ENCODE measurements around the gene FOXO3.
"Not testable (repeated sequence)": the region's sequence is repeated elsewhere in the genome, so short reads cannot be mapped to it uniquely, and the experiment has no call there.

FOXO3 gene

DNA sequence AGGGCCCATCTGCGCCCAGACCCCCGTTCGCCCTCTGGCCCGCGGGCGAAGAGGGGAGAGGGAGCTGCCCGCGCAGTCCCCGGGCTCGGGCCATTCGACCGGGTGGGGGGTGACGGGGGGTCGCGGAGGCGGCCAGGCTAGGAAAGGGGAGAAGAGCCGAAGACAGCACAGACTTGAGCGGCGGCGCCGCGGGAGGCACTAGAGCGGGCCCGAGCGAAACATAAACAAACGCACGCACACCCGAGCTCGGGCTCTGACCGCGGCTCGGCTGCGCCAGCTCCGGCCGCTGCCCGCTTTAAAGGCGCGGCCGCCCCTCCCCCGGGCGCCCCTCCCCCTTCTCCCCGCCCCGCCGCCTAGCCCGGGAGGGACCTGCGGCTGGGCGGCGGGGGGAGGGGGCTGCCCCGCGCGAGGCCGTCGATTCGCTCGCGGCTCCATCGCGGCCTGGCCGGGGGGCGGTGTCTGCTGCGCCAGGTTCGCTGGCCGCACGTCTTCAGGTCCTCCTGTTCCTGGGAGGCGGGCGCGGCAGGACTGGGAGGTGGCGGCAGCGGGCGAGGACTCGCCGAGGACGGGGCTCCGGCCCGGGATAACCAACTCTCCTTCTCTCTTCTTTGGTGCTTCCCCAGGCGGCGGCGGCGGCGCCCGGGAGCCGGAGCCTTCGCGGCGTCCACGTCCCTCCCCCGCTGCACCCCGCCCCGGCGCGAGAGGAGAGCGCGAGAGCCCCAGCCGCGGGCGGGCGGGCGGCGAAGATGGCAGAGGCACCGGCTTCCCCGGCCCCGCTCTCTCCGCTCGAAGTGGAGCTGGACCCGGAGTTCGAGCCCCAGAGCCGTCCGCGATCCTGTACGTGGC, at the start of gene FOXO3:
FOXO3 (plus strand) TSS at position 455 of the 846 bp plus-strand sequence; CDS start at position 747, 292 bp downstream.
- peak; percentile 92 for DNase-seq (ENCODE audit: low spot score)

DNA sequence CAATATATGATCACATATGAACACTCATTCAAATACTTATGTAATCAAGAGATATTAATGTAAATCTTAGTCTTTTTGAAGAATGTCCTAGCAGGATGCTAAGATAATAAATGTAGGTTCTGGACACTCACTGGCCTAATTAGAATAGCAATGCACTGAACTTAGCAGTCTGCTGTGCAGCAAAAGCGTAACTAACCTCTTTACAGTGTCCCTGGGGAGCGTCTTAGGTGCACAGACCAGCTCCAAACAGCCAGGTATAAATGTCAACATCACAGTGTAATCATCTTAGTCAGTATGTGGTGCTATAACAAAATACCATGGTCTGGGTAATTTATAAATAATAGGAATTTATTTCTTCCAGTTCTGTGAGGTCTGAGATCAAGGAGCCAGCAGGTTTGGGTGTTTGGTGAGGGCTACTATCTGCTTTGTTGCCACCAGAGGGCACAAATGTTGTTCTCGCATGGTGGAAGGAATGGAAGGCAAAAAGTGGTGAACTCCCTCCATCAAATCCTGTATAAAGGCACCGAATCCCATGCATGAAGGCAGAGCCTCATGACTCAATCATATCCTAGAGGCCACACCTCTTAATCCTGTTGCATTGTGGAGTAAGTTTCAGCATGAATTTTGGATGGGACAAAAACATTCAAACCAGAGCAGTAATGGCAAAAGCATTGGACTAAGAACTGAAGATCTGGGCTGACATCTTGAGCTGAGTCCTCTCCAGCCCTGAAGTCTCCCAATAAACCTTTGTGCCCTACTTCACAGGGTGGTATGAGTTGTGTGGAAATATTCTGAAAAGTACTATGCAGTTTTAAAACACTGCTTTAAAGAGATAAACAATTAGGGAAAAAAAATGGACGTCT, 41.8 kb upstream of the FOXO3 start:
- no peak for DNase-seq (ENCODE audit: low spot score)

DNA sequence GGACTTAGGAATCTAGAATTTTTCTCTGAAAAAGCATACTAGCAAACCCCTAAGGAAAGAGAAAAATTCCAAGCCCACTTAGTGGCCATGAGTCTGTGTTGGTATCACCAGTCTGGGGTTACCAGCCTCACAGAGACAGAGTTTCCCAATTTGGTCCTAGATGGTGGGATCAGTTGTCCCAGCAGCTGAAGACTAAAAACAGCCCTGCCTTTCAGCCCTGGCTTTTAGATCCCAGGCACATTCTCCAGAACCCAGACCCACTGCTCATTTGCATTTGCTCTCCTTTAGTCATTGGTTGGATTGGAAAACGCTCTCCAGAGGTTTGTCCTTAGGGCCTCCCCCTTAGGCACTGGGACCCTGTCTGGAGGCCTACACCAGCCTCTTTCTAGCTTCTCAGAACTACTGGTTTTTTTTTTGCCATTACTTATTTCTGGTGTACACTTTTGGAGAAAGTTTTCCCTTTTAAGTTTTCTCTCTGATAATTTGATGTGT, 39.1 kb upstream of the FOXO3 start:
- DNase-seq (ENCODE audit: low spot score), result no peak

DNA sequence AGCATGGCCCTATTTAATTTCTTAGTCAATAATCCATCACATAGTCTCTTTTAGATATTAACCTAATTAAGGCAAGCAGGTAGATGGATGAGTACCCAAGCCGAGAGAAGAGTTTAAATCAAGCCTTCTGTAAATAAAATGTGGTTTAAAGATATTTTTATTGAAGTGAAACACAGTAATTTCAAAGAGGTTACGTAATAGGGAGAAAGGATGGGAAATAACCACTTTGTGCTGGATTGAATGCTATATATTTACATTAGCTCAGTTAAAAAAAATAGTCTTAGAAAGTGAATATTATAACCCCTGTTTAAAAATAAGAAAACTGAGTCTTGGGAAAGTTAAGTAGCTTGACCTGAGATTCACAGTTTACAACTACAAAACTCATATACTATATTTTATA, 37.0 kb upstream of the FOXO3 start:
- no peak for DNase-seq (ENCODE audit: low spot score)

DNA sequence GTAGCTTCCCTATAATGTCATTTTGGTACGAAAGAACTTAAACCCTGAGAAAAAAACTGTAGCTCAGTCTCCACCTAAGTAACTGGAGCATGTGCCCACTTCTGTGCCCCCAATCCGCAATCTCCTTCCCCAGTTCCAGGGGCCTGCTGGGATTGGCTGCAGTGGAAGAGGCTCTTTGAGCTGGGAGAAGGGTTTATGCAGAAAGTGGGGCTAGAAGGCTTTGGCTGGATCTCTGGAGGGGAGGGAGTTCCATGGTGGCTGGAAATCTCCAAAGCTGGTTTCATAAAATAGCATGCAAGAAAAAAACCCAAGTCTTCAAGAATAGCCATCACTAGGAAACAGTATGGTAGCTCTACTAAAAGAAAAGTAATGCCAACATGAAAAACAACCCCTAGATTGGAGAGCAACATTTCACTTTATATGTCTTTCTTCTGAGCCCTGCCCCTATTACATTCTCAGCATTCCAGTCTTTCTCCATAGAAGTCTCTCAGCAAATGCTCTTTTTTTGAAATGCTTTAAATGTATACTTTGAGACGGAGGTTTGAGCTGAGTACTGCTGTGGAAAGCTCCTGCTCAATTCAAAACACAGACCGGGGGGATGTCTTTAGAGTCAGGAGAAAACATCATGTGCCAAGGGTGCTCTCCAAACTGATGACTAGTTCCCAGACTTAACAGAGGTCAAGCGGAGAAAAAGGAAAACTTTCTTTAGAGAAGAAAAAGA, 36.0 kb upstream of the FOXO3 start:
- peak; percentile 14 for DNase-seq (ENCODE audit: low spot score)

DNA sequence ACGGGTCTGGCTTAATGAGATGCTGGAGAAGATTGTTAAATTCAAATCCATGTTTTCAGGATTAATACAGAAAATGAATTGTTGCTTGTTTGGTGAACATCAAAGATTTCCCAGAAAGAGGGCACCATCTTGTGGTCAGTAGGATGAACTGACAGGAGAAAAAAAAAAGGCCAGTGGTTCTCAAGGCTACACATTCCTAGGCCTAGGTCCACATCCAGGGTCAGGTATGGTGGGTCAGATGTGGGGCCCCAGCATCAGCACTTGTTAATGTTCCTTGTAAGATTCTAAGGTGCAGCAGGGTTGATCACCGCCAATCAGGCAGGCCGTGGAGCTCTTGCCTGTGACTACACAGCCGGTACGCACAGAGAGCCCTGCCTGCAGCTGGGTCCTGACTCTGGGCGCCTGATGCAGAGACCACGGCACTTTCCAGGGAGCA, 34.0 kb upstream of the FOXO3 start:
- peak; percentile 39 for DNase-seq (ENCODE audit: low spot score)

DNA sequence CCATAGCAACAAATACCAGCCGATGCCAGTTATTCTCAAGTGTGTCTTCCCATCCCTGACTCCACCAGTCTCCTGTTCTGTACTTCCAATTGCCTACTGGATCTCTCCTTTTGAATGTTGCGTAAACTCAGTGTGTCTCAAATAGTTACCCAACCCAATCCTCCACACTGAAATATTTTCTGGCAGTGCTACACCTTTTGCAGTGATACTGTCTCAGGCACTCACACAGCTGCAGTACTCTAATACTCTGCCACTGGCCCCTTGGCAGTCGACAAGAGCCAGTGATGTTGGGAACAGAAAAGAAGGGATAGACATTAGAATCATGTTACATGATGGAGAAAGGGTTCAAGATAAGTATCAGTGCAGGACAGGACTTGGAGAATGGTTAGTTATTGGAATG, 31.8 kb upstream of the FOXO3 start:
- DNase-seq (ENCODE audit: low spot score), result no peak

DNA sequence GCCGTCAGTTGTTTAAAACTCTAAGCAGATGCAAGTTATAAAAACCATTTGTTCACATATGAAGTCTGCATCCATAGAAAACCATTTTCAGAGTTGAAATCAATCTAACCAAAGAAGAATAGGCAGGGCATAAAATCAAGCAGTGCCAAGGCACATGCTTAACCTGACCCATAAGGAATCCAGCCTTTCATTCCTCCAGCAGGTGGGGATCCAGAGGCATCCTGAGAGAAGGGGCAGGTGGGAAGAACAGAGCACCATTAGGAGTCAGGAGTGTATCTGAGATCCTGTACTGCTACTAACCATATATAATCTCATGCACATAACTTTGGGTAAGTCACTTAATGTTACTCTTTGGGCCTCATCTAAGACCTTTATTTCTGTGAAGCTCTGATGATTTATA, 29.4 kb upstream of the FOXO3 start:
- no peak for DNase-seq (ENCODE audit: low spot score)

DNA sequence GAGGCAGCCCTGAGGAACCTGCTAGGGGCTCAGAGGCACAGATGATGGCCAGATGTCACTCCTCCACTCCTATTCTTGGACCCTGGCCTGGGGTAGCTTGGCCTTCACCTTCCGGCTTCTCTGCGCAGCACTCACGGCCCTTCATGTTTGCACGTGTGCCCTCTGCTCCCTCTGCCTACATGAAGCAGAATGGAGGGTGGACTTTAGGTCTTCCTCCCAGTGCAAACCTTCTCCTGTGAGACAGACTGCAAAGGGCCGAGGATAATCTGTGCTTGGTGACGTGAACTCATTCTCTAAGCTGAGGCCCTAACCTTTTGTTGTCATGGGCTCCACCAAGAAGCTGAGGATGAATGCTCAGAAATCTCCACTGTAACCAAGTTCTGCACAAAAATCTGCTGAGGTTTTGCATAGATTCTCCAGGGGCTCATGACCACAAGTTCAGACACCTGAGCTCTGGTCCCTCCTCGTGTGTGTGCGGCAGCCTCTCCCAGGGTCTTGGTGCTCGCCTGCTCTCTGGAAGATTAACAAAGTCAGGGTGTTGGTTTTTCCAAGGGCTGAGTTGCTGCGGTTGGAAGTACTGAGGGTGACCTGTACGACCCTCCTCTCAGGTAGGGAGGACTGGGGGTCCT, 25.5 kb upstream of the FOXO3 start:
- no peak for DNase-seq (ENCODE audit: low spot score)

DNA sequence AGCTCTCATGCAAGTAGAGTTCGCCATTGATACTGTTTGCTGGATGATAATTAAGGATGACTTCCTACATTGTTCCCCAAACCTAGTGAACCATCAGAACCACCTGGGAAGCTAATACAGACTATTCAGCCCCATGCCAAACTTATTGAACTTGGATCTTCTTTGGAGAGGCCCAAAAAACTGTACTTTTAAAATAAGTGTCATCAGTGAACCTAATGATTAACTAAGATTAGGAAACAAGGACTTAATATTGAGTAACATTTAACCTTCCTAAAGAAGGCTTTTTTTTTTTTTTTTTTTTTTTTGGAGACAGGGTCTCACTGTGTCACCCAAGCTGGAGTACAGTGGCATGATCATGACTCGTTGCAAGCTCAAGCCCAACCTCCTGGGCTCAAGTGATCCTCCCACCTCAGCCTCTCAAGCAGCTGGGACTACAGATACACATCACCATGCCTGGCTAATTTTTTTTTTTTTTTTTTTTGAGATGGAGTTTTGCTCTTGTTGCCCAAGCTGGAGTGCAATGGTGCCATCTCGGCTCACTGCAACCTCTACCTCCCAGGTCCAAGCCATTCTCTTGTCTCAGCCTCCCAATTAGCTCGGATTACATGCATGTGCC, 24.7 kb upstream of the FOXO3 start:
- not testable (repeated sequence) for DNase-seq (ENCODE audit: low spot score)

DNA sequence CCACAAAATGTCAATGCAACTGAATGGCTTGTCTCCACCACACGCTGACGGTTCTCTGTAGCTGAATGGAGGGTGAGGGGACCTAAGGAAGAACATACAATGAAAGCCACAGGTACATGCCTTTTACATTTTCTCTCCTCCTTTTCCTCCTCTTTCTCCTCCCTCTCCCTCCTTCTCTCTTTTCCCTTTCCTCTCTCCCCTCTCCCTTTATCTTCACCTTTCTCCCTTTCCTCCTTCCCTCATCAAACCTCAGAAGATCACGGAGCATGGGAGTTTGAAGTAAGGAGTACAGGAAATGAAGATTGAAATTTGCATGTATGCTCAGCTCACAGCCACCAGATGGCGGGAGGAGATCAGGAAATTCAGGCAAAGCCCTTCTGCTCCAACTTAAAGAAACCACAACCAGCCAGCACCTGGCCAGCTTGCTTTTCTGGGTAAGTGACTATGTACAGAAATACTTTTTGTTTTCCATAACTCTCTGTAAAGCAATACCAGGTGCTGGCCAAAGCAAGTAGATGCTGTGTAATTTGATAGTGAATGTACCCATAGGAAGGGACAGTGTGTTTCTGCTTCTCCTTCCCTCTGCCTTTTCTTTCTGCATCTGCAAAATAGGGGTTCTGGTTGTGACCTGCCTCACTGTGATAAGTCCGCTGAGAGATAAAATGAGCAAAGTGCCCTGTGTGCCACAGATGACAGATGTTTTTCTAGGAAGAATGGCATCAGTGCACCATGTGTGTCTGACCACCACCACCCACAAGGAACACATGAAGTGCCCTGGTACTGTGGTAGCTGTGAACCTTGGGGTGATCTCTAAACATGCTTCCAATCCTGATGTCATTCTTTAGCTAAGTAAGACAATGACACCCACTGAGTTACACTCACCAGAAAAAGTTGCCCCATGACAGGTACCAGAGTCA, 18.6 kb upstream of the FOXO3 start:
- DNase-seq (ENCODE audit: low spot score), result peak; percentile 50

DNA sequence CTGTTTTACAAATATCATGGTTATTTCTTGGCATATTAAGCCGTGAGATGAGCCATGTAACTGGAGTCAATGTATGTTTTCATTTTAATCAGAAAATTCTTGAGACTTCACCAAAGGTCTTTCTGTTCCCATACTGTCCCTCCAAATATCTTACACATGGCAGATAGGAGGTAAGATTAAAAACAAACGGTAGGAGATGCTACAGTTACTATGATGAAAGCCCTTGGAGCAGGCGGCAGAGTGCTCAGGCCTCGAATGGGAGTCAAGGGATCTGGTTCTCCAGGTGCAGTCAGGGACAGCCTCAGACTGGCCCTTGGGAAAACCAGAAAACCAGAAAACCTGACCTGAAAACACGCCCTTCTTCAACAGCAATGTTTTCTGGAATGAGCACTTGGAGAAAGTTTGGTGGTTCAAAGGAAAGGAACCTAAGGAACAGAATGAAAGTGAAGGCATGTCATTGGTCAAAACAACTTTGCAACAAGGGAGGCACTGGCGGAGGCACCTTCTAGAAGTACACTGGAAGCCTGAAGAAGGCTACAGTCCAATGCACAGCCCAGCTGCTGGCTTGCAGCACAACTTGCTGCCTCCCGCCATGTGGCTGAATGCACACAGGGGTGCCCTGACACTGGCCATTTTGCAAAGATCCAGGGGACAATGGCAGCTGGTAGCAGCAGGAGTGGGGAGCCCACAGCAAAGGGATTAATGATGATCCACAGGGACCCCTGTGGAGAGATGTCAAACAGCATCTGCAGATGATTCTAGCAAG, 17.4 kb upstream of the FOXO3 start:
- DNase-seq (ENCODE audit: low spot score), result no peak

DNA sequence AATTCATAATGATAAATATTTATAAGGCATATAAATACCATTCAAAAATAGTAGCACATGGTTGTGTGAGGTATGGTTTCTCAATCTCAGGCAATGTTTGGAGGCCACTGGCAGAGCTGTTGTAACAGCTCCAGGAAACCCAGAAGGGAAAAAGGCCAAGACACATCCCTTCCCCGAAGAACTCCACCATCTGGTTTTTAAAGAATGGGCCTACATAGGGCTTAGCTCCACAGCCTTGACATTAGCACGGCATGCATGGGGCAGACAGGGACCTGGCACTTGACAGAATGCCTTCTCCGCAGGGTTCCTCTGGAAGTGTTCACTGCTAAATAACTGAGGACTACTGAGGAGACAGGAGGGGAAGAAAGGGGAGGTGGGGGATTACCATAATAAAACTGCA, 16.1 kb upstream of the FOXO3 start:
- DNase-seq (ENCODE audit: low spot score), result no peak

DNA sequence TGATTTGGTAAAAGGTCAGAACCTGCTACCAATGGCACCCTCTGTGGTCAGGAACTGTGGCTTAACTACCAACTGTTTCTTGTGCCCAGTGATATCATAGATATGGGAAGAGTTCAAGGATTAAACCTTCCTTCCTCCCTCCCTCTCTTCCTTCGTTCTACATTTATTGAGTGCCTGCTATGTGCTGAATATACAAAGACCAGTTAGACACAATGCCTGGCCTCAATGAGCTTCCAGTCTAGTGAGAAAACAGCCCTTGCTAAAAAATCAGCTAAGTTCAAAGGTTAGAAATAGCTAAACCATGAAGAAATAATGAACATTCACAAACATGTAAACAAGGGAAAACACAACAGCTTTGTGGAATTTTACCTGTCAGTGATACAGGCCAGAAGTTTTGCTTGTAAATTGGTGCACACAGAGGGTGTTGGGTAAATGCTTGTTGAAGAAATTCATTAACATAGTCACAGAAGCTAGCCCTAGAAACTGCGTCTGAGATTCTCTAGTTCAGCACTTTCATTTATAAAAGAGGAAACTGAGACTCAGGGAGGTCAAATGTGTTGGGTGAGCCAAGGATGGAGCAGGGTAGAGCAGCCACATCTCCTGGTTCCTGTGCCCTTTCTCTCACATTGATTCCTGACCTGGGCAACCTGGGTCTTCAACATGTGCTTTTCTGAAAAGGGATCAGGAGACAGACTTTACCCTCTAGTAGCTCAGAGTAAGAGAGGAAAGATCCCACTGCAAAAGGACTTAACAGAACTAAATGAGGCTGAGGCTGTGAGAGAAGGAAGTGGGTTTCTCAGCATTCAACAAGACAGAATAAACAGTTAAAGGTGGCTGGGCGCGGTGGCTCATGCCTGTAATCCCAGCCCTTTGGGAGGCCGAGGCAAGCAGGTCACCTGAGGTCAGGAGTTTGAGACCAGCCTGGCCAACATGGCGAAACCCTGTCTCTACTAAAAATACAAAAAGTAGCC, 14.4 kb upstream of the FOXO3 start:
- DNase-seq (ENCODE audit: low spot score), result no peak

DNA sequence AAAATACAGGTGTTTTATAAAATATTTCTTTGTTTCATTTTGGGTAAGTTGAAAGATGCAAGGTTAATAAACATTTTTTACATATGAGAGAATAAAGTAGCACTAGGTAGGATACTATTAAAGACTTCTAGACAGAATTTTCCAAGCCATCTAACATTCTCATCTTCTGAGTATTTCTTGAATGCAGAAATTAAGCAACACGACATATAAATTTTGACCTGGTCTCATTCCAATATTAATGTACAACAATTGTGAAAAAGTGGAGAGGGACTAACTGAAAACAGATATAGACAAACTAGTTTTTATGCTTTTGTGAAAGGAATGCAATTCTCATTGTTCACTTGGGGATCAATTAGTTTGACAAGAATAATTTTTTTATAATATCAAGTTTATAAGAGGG, 11.5 kb upstream of the FOXO3 start:
- DNase-seq (ENCODE audit: low spot score), result no peak

DNA sequence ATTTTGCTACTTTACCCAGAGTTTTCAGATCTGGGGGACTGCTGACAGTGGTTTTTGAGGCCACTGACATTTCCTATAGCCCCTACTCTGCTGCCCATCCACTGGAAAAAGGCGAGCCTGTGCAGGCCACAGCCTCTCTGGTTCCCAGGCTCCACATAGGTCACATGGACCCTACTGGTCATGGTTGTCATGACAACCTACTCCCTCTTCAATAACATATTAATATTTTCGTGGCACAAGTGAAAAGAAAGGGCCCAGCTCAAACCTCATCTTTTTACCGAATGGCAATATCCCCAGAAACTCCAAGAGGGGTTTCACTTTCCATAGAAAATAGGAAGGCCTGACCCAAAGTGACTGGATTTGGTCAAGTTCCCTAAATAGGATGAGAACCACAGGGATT, 11.0 kb upstream of the FOXO3 start:
- DNase-seq (ENCODE audit: low spot score), result peak; percentile 58

DNA sequence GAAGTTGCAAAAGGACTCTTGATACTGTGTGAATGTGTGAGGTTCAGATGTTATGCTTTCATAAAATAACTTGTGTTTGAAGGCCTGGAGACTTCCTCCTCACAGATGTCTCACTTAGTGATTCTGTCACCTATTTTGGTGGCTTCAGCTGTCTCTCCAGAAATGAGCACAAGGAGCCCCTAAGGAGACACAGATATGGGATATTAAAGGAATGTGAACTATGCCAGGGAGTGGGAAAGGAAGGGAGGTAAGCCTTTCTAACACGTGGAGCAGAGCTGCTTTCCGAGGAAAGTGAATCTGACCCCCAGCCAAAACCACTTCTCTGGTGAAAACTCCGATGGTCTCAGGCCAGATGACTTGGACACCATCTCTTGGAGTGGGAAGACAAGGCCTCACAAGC, 10.5 kb upstream of the FOXO3 start:
- no peak for DNase-seq (ENCODE audit: low spot score)

DNA sequence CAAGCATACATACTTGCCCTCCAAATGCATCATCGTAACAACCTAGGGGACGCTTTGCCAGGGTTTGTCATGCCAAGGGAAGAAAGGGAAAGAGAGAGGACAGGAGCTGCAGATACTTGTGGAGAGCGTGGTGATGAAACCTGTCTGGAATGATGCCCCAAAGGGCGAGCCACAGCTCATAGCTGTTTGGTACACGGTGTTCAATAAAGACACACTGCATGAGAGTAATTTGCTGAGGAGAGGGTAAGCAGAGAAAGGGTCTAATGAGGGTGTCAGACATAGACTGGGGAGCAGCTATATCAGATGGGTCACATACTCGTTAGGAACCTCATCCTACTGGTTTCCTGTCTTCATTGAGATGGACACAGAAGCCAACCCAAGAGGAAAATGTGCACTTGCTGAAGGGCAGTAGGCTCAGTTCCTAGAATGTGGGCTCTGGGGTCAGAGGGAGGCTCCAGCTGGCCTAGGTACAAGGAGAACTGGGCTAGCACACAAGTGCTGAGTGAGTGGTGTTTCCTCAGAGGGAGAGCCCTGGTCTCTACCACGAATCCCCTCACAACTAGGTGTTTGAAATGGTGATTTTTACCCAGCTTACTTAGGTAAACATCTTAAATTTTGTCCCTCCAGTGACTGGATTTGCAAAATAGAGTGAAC, 5.2 kb upstream of the FOXO3 start:
- no peak for DNase-seq (ENCODE audit: low spot score)

Data from hepatic stellate cell (primary cell).